IMR-90 (cell line): ENCODE results near the gene RESF1.

ENCODE experiments used
- CEBPB ChIP-seq: IDR thresholded peaks from 2 replicates; pipeline ENCODE4 v1.6.1; 2012; ENCODE audit warnings: low read depth, low read length, improper control_type of control experiment
- CHD1 ChIP-seq: IDR thresholded peaks from 2 replicates; pipeline ENCODE4 v1.6.1; 2012; ENCODE audit warnings: low read depth, low read length, improper control_type of control experiment
- CTCF ChIP-seq: conservative IDR thresholded peaks from 2 replicates; pipeline ENCODE4 v1.5.1; 2012; ENCODE audit warnings: mild to moderate bottlenecking, low read depth, low read length, improper control_type of control experiment
- NFE2L2 ChIP-seq: fragments of 150-350 bp; IDR thresholded peaks from 2 replicates; pipeline ENCODE4 v1.6.1; 2016; ENCODE audit warnings: low read depth, mild to moderate bottlenecking, low read length
- POLR2A ChIP-seq: IDR thresholded peaks from 2 replicates; pipeline ENCODE4 v1.6.1; 2012; ENCODE audit warnings: mild to moderate bottlenecking, low read depth, low read length
- RAD21 ChIP-seq: IDR thresholded peaks from 2 replicates; pipeline ENCODE4 v1.6.1; 2012; ENCODE audit warnings: low read length, improper control_type of control experiment
- USF2 ChIP-seq: fragments of 150-350 bp; IDR thresholded peaks from 2 replicates; pipeline ENCODE4 v1.6.1; 2017; ENCODE audit warnings: mild to moderate bottlenecking, antibody characterized with exemption, low read length, low read depth

GRCh38 chr12:31958569-31959160 is 550 bp upstream of the RESF1 start:
- TF ChIP-seq CTCF (no peak), RAD21 (no peak), CHD1 (no peak), USF2 (no peak), NFE2L2 (no peak), CEBPB (no peak), POLR2A (no peak)
